ENCODE results near the gene EIF4G3. TPM values are rescaled to one million over a fixed set of nuclear protein-coding genes. Genes with fewer than 3 reads are reported as not detected.

Gene EIF4G3
- total and polyA plus RNA-seq, 2 of the 8 experiments (the other 6 are each of a cell fraction or from before 2014, with no cell fraction given), result 47.5 to 66.6 TPM

- H3K9ac ChIP-seq (replicated peaks in 1 of 4; ENCODE audit: extremely low read depth in 1 of 4, low read depth in 3 of 4, low read length in 3 of 4), result no peak overlapping the region
- H3K18ac ChIP-seq (ENCODE audit: extremely low read depth, low read length), result no peak overlapping the region
- no peaks in the 10 kb centered on the region for H3K23me2 ChIP-seq (ENCODE audit: low read depth, low read length)
- H3K4ac ChIP-seq (replicated peaks; ENCODE audit: insufficient read length, low read depth, low read length), result no peak overlapping the region
- no peaks in the 10 kb centered on the region for H3K79me1 ChIP-seq (ENCODE audit: low read depth, low read length)
- H3K4me1 ChIP-seq (replicated peaks in 1 of 4; ENCODE audit: control insufficient read depth in 3 of 4, insufficient read depth in 4 of 4, low read length in 3 of 4), result no peaks in the 10 kb centered on the region
- no peak for TF ChIP-seq KDM4A (IDR thresholded peaks at IDR 0.05; ENCODE audit: low read depth, low read length, severe bottlenecking)
- no peak for TF ChIP-seq ASH2L (IDR thresholded peaks at IDR 0.05; ENCODE audit: low read length)
- no peak; the same call in 1 of the 2 replicates for TF ChIP-seq SUZ12 (IDR thresholded peaks at IDR 0.05; ENCODE audit: low read length)
- TF ChIP-seq TBP (IDR thresholded peaks at IDR 0.05; ENCODE audit: low read depth, low read length), result no peak
- no peak for TF ChIP-seq EGR1 (IDR thresholded peaks at IDR 0.05; ENCODE audit: borderline replicate concordance, low read depth, low read length)
- TF ChIP-seq JUND (IDR thresholded peaks at IDR 0.05; ENCODE audit: low read length), result no peak
- no peak for TF ChIP-seq NANOG (IDR thresholded peaks at IDR 0.05; ENCODE audit: insufficient read depth, low read depth, low read length, poor library complexity, severe bottlenecking)
- no peak for TF ChIP-seq POLR2A (IDR thresholded peaks at IDR 0.05; ENCODE audit: control extremely low read depth in 1 of 2, low read depth in 2 of 2, low read length in 2 of 2)
- TF ChIP-seq HDAC6 (IDR thresholded peaks at IDR 0.05; ENCODE audit: low read depth, low read length), result no peak
- TF ChIP-seq BACH1 (IDR thresholded peaks at IDR 0.05; ENCODE audit: low read length), result no peak
- no peak for TF ChIP-seq RBBP5 (IDR thresholded peaks at IDR 0.05; ENCODE audit: borderline replicate concordance, low read depth, low read length)
- TF ChIP-seq GABPA (IDR thresholded peaks at IDR 0.05; ENCODE audit: borderline replicate concordance, insufficient read depth, low read length), result no peak
- H3K4me2 ChIP-seq (ENCODE audit: insufficient read depth in 1 of 2, low read depth in 2 of 2, low read length in 2 of 2), result no peak overlapping the region
- no peak overlapping the region for H3K27ac ChIP-seq (ENCODE audit: low read depth, low read length)
- 76% methylated on average over 1 of the region's 1 CpG; no CpG with 5 or more reads in 1 of the 2 experiments for WGBS, 2 experiments (ENCODE audit: extremely low coverage in 1 of 2, insufficient coverage in 1 of 2, insufficient read length in 1 of 2, insufficient replicate concordance in 2 of 2, low coverage in 1 of 2, low lambda C conversion rate in 2 of 2, missing lambda C conversion rate in 1 of 2)
- no peak for DNase-seq (ENCODE audit: low read depth in 1 of 2, low spot score in 2 of 2)
- H3K14ac ChIP-seq (ENCODE audit: insufficient read length), result no peak overlapping the region
- H2BK15ac ChIP-seq (ENCODE audit: low read length), result no peak overlapping the region
- no peaks in the 10 kb centered on the region for H3K9me3 ChIP-seq (ENCODE audit: insufficient read depth in 2 of 2, low read depth in 1 of 2, low read length in 1 of 2)
- POLR2A ChIA-PET (ENCODE audit: partially characterized antibody), result interaction anchor here (1.5 to 1.6 kb wide), 2 partner anchors 12 to 16 kb away, joined by 3 to 7 read pairs; no protein-coding TSS in a partner anchor
- no peak overlapping the region for H2BK12ac ChIP-seq (ENCODE audit: low read depth, low read length)
- no peak overlapping the region for H2AFZ ChIP-seq (ENCODE audit: low read length)
- CTCF ChIA-PET (ENCODE audit: partially characterized antibody), result interaction anchor here (0.7 to 1.6 kb wide), 4 partner anchors 8 to 201 kb away, joined by 3 to 5 read pairs (median 4); no protein-coding TSS in a partner anchor
- H3K79me2 ChIP-seq (ENCODE audit: control insufficient read depth in 1 of 2, insufficient read depth in 2 of 2, low read length in 2 of 2), result no peaks in the 10 kb centered on the region
- no peak overlapping the region for H3K23ac ChIP-seq (ENCODE audit: insufficient read length)
- H3K4me3 ChIP-seq (ENCODE audit: extremely low read depth in 1 of 4, insufficient read depth in 2 of 4, low read depth in 3 of 4, low read length in 4 of 4), result no peak overlapping the region
- no peak overlapping the region for H2BK20ac ChIP-seq (ENCODE audit: low read length)
- H4K8ac ChIP-seq (ENCODE audit: extremely low read depth, insufficient read depth, low read length), result no peak overlapping the region
- H3K36me3 ChIP-seq (ENCODE audit: control insufficient read depth in 2 of 4, insufficient read depth in 4 of 4, low read length in 3 of 4), result no peaks in the 10 kb centered on the region
- peaks cover 53 to 85% (median 78%) of the 10 kb centered on the region in 4 experiments for H3K27me3 ChIP-seq (replicated peaks in 1 of 4; ENCODE audit: control insufficient read depth in 3 of 4, extremely low read depth in 1 of 4, insufficient read depth in 3 of 4, low read length in 3 of 4)
- no peak overlapping the region for H2BK5ac ChIP-seq (ENCODE audit: low read depth, low read length)
- H2AK5ac ChIP-seq (ENCODE audit: low read depth, low read length), result no peak overlapping the region
- H4K5ac ChIP-seq (ENCODE audit: insufficient read length, low read depth, low read length), result no peak overlapping the region
- no peak overlapping the region for H2BK120ac ChIP-seq (replicated peaks; ENCODE audit: low read depth, low read length)
- FAIRE-seq, result no peak
- H3K56ac ChIP-seq (replicated peaks; ENCODE audit: insufficient read length, low read depth, low read length), result no peak overlapping the region
- H4K20me1 ChIP-seq (replicated peaks in 1 of 2; ENCODE audit: control insufficient read depth in 1 of 2, insufficient read depth in 2 of 2, low read length in 2 of 2), result peaks cover 2 to 3% of the 10 kb centered on the region in 2 experiments
- no peak overlapping the region for H4K91ac ChIP-seq (replicated peaks; ENCODE audit: insufficient read length, low read length)
Measured at GRCh38 chr1:21189906-21190500, 13.3 kb upstream of the EIF4G3 start.
